Measurements from ENCODE around the gene GPR75. TPM values are rescaled to one million over a fixed set of nuclear protein-coding genes. Genes with fewer than 3 reads are reported as not detected.
A peak's percentile ranks its signal among the peaks of the same experiment; 100 is the strongest.

GPR75 gene
- total and polyA plus RNA-seq, 12 donors = 0.32 to 2.1 (median 0.96) TPM

DNA sequence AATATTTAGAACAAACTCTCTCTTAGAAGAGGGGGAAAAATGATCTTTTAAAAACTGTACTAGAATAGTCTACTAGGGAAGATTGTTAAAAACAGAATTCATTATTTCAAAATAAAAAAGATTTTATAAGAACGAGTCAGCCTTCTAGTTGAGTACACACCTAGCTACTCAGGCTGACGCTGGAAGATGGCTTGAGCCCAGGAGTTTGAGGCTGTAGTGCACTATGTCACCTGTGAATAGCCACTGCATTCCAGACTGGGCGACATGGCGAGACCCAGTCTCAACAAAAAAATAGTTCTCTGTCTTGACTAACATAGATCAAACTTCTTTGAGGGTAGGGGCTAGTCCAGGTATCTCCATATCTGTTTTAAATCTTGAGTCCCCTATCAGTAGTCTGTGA is 39.1 kb downstream of the GPR75 start:
- H3K4me3 ChIP-seq = no peak overlapping the region
- peaks cover 0 to under 1% (median 0%) of the 10 kb centered on the region in 9 donors for H3K4me1 ChIP-seq
- ATAC-seq (peak in 1 of 8 donors; percentile 24), DNase-seq (no peak)
- peaks cover 0 to 58% (median 18%) of the 10 kb centered on the region in 9 donors for H3K36me3 ChIP-seq
- no peaks in the 10 kb centered on the region for H3K9me3 ChIP-seq
- TF ChIP-seq, protein P1, sequence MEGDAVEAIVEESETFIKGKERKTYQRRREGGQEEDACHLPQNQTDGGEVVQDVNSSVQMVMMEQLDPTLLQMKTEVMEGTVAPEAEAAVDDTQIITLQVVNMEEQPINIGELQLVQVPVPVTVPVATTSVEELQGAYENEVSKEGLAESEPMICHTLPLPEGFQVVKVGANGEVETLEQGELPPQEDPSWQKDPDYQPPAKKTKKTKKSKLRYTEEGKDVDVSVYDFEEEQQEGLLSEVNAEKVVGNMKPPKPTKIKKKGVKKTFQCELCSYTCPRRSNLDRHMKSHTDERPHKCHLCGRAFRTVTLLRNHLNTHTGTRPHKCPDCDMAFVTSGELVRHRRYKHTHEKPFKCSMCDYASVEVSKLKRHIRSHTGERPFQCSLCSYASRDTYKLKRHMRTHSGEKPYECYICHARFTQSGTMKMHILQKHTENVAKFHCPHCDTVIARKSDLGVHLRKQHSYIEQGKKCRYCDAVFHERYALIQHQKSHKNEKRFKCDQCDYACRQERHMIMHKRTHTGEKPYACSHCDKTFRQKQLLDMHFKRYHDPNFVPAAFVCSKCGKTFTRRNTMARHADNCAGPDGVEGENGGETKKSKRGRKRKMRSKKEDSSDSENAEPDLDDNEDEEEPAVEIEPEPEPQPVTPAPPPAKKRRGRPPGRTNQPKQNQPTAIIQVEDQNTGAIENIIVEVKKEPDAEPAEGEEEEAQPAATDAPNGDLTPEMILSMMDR (IDR thresholded peaks at IDR 0.05) = no peak
- intact Hi-C loops (cut with DNase I) = no loop called here
- H3K27ac ChIP-seq = no peak overlapping the region
- 93 to 95% methylated on average over 4 of the region's 4 CpGs for WGBS, 2 donors
- H3K27me3 ChIP-seq = no peaks in the 10 kb centered on the region

DNA sequence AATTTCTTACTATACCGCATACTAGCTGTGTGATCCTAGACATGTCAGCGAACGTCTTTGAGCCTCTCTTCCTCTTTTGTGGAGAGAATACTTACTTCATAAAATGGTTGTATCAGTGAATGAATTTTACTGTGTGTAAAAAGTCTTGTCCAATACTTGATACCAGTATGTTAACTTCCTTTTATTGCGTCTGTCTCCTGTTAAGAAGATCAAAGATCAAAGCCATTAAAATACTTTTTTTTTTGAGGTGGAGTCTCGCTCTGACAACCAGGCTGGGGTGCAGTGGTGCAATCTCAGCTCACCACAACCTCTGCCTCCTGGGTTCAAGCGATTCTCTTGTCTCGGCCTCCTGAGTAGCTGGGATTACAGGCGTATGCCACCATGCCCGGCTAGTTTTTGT is 39.7 kb downstream of the GPR75 start:
- H3K9me3 ChIP-seq = no peaks in the 10 kb centered on the region
- H3K4me1 ChIP-seq = no peaks in the 10 kb centered on the region
- ATAC-seq (no peak), DNase-seq (no peak)
- H3K27ac ChIP-seq = no peak overlapping the region
- 94% methylated on average over 9 of the region's 9 CpGs for WGBS, 2 donors
- H3K4me3 ChIP-seq = no peak overlapping the region
- peaks cover 0 to 65% (median 21%) of the 10 kb centered on the region in 9 donors for H3K36me3 ChIP-seq
- intact Hi-C loops (cut with DNase I) = no loop called here
- TF ChIP-seq, protein P1 (IDR thresholded peaks at IDR 0.05) = no peak
- H3K27me3 ChIP-seq = no peaks in the 10 kb centered on the region

DNA sequence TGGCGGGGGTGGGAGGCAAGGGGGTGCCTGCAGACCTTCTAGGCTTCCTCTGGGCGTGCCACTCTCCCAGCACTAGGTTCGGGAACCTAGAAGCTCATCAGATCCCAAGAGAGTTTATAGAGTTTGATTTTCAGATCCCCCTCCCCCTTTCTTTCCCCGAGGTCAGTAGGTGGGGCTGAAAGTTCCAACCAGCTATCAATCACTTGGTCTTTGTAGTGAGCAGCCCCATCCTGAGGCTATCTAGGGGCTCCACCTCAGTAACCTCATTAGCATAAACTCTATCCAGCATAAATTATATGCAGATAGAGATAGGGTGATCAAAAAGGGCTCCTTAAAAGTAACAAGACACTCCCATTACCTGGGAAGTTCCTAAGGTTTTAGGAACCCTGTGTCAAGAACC is 40.1 kb downstream of the GPR75 start:
- 87 to 90% methylated on average over 4 of the region's 4 CpGs for WGBS, 2 donors
- no peaks in the 10 kb centered on the region for H3K27me3 ChIP-seq
- TF ChIP-seq, protein P1 (IDR thresholded peaks at IDR 0.05) = no peak
- H3K36me3 ChIP-seq = peaks cover 0 to 69% (median 25%) of the 10 kb centered on the region in 9 donors
- intact Hi-C loops (cut with DNase I) = no loop called here
- H3K4me1 ChIP-seq = no peaks in the 10 kb centered on the region
- no peaks in the 10 kb centered on the region for H3K9me3 ChIP-seq
- DNase-seq = no peak
- H3K4me3 ChIP-seq = no peak overlapping the region
- H3K27ac ChIP-seq = no peak overlapping the region
- no peak for ATAC-seq

GRCh38 chr2:53818854-53819435 is 40.8 kb downstream of the GPR75 start:
- intact Hi-C loops (cut with DNase I) = no loop called here
- TF ChIP-seq, protein P1 (IDR thresholded peaks at IDR 0.05) = no peak
- Histone ChIP-seq H3K27me3 (no peaks in the 10 kb centered on the region), H3K27ac (no peak overlapping the region), H3K36me3 (peaks cover 0 to 76% (median 31%) of the 10 kb centered on the region in 9 donors), H3K4me1 (no peaks in the 10 kb centered on the region), H3K9me3 (no peaks in the 10 kb centered on the region), H3K4me3 (no peak overlapping the region)
- ATAC-seq (no peak), DNase-seq (no peak)
- 88 to 94% methylated on average over 3 of the region's 3 CpGs for WGBS, 2 donors

Measured in heart right ventricle (tissue), 16 donors.